Measurements from ENCODE around the gene ABI3.

The ABI3 gene

GRCh38 chr17:49225554-49226236, 15.2 kb downstream of the ABI3 start:
- DNase-seq: no peak

GRCh38 chr17:49226771-49227435, 16.4 kb downstream of the ABI3 start:
- no peak for DNase-seq

- peak; percentile 76 for DNase-seq
These were observed 17.1 kb downstream of the ABI3 start for GRCh38 chr17:49227436-49228261.

GRCh38 chr17:49229076-49229804, 18.7 kb downstream of the ABI3 start:
- no peak for DNase-seq

- no peak for DNase-seq
These were observed 19.5 kb downstream of the ABI3 start for GRCh38 chr17:49229805-49230600.

GRCh38 chr17:49230636-49231562, 20.4 kb downstream of the ABI3 start, which contains the start of gene PHOSPHO1:
TSS of gene PHOSPHO1 (minus strand) at chr17:49230787. CDS start at chr17:49226691, 4,096 bp downstream.
- peak; percentile 93 for DNase-seq

- DNase-seq: no peak
These were observed 21.0 kb downstream of the ABI3 start for GRCh38 chr17:49231563-49231894.

GRCh38 chr17:49234509-49235080, 24.1 kb downstream of the ABI3 start:
- no peak for DNase-seq

GRCh38 chr17:49235896-49236295, 25.4 kb downstream of the ABI3 start:
- DNase-seq: no peak

GRCh38 chr17:49239963-49240362, 29.5 kb downstream of the ABI3 start:
- DNase-seq: no peak

GRCh38 chr17:49240619-49241018, 30.1 kb downstream of the ABI3 start:
- DNase-seq: no peak

- DNase-seq: no peak
These were observed 30.5 kb downstream of the ABI3 start for GRCh38 chr17:49241040-49241439.

- no peak for DNase-seq
These were observed 31.3 kb downstream of the ABI3 start for GRCh38 chr17:49241692-49242397.

GRCh38 chr17:49242813-49243212, 32.3 kb downstream of the ABI3 start:
- DNase-seq: no peak

- no peak for DNase-seq
These were observed 34.3 kb downstream of the ABI3 start for GRCh38 chr17:49244839-49245238.

GRCh38 chr17:49247944-49248343, 37.4 kb downstream of the ABI3 start:
- DNase-seq: no peak

GRCh38 chr17:49249292-49249794, 38.8 kb downstream of the ABI3 start:
- peak; percentile 25 for DNase-seq

- DNase-seq: no peak
These were observed 39.5 kb downstream of the ABI3 start for GRCh38 chr17:49249890-49250522.

- DNase-seq: no peak
These were observed 41.7 kb downstream of the ABI3 start for GRCh38 chr17:49252148-49252695.
